Measurements from ENCODE around the gene FNDC3B.

DNA sequence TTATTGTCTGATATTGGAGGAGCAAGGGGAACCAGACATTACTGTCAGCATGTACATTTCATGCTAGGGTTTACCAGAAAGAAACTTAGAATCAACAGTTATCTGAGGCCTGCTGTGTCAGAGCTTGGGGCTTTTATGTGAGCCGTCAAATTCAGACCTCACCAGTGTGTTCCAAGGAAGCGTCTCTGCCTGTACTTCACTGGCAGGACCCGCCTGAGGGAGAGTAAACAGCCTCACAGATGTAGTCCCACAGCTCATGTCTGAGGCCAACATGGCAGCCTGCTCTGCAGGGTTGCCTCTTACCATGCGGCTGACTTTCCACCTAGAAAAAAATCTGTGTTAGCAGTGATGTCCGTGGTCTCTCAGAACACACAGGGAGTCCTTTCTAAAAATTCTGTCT, 334.5 kb downstream of the FNDC3B start:
- TF ChIP-seq, protein P1, sequence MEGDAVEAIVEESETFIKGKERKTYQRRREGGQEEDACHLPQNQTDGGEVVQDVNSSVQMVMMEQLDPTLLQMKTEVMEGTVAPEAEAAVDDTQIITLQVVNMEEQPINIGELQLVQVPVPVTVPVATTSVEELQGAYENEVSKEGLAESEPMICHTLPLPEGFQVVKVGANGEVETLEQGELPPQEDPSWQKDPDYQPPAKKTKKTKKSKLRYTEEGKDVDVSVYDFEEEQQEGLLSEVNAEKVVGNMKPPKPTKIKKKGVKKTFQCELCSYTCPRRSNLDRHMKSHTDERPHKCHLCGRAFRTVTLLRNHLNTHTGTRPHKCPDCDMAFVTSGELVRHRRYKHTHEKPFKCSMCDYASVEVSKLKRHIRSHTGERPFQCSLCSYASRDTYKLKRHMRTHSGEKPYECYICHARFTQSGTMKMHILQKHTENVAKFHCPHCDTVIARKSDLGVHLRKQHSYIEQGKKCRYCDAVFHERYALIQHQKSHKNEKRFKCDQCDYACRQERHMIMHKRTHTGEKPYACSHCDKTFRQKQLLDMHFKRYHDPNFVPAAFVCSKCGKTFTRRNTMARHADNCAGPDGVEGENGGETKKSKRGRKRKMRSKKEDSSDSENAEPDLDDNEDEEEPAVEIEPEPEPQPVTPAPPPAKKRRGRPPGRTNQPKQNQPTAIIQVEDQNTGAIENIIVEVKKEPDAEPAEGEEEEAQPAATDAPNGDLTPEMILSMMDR (IDR thresholded peaks at IDR 0.05 in 8 of 11, conservative IDR thresholded peaks at IDR 0.05 in 3 of 11), result no peak
- no peak for TF ChIP-seq POLR2AphosphoS5 (IDR thresholded peaks at IDR 0.05)
